Fibroblast of mammary gland (primary cell): Measurements from ENCODE around the gene ZNRF3.

ENCODE experiments used
- DNase-seq: peaks from one replicate; pipeline ENCODE4 v3.0.0-alpha.2; 2010; ENCODE audit warnings: low read depth
- H3K4me3 ChIP-seq: 2 replicates; pipeline ENCODE4 v1.5.1; 2011; ENCODE audit warnings: low read depth, mild to moderate bottlenecking, low read length, moderate library complexity; ENCODE audit not compliant: control insufficient read depth
- CTCF ChIP-seq: conservative IDR thresholded peaks from 2 replicates; pipeline ENCODE4 v1.5.1; 2011; ENCODE audit warnings: low read depth, low read length, inconsistent platforms; ENCODE audit not compliant: control insufficient read depth, insufficient read depth

The ZNRF3 gene

GRCh38 chr22:29056472-29056871 lies 173.1 kb downstream of the ZNRF3 start:
- no peak for DNase-seq
- TF ChIP-seq CTCF: no peak
- H3K4me3 ChIP-seq: no peak overlapping the region

- no peak for TF ChIP-seq CTCF
- no peak overlapping the region for H3K4me3 ChIP-seq
- DNase-seq: no peak
Measured at GRCh38 chr22:29060251-29060869, 177.0 kb downstream of the ZNRF3 start.

GRCh38 chr22:29060931-29061330 lies 177.6 kb downstream of the ZNRF3 start:
- DNase-seq: no peak
- TF ChIP-seq CTCF: no peak

GRCh38 chr22:29061773-29062172 lies 178.4 kb downstream of the ZNRF3 start, which contains the start of gene C22orf31:
C22orf31 (minus strand) TSS chr22:29061831; CDS start chr22:29061792, 39 bp downstream.
- DNase-seq: no peak
- H3K4me3 ChIP-seq: no peak within 1 kb of the TSS
- TF ChIP-seq CTCF: no peak

More at GRCh38 chr22:29060931-29061330, 177.6 kb downstream of the ZNRF3 start:
- H3K4me3 ChIP-seq: no peak overlapping the region

- TF ChIP-seq CTCF: no peak
- no peak for DNase-seq
- no peak overlapping the region for H3K4me3 ChIP-seq
Measured at GRCh38 chr22:29062286-29062821, 179.0 kb downstream of the ZNRF3 start.

GRCh38 chr22:29065468-29066190 lies 182.3 kb downstream of the ZNRF3 start:
- DNase-seq: no peak
- TF ChIP-seq CTCF: no peak
- H3K4me3 ChIP-seq: no peak overlapping the region
